Endodermal cell (in vitro differentiated cells): ENCODE data around the gene SORCS2. TPM values are rescaled to one million over a fixed set of nuclear protein-coding genes. Genes with fewer than 3 reads are reported as not detected.

ENCODE experiments used
- DNase-seq: peaks from one replicate; pipeline ENCODE4 v3.0.0-alpha.2; 2017
- H3K27ac ChIP-seq: 2 replicates; pipeline ENCODE4 v1.5.1; 2013; ENCODE audit warnings: mild to moderate bottlenecking, low read depth, low read length, moderate library complexity
- H3K27me3 ChIP-seq: 2 replicates; pipeline ENCODE4 v1.6.1; 2013; ENCODE audit warnings: mild to moderate bottlenecking, low read length, moderate library complexity; ENCODE audit not compliant: insufficient read depth, control insufficient read depth, poor library complexity, severe bottlenecking
- H3K36me3 ChIP-seq: 2 replicates; pipeline ENCODE4 v1.7.0; 2013; ENCODE audit warnings: mild to moderate bottlenecking, low read length, moderate library complexity; ENCODE audit not compliant: control insufficient read depth, insufficient read depth
- H3K4me1 ChIP-seq: one replicate; pipeline ENCODE4 v1.7.0; 2013; ENCODE audit warnings: low read length; ENCODE audit not compliant: control insufficient read depth, insufficient read depth
- H3K4me3 ChIP-seq: 2 replicates; pipeline ENCODE4 v1.5.1; 2013; ENCODE audit warnings: mild to moderate bottlenecking, low read length, moderate library complexity
- H3K9ac ChIP-seq: 2 replicates; pipeline ENCODE4 v1.6.1; 2013; ENCODE audit warnings: mild to moderate bottlenecking, low read length, moderate library complexity; ENCODE audit not compliant: poor library complexity, severe bottlenecking; ENCODE audit errors: extremely low read depth
- H3K9me3 ChIP-seq: 2 replicates; pipeline ENCODE4 v1.6.1; 2013; ENCODE audit warnings: mild to moderate bottlenecking, low read length, moderate library complexity; ENCODE audit not compliant: control insufficient read depth
- H3K27ac Mint-ChIP-seq: 2 replicates; pipeline ENCODE4 v1.8.0; 2020; ENCODE audit warnings: mixed read lengths
- H3K27me3 Mint-ChIP-seq: 2 replicates; pipeline ENCODE4 v1.8.0; 2021; ENCODE audit warnings: mild to moderate bottlenecking, mixed read lengths; ENCODE audit not compliant: insufficient read depth
- H3K36me3 Mint-ChIP-seq: 2 replicates; pipeline ENCODE4 v1.8.0; 2020; ENCODE audit warnings: low read depth, mixed read lengths
- H3K4me1 Mint-ChIP-seq: 2 replicates; pipeline ENCODE4 v1.8.0; 2020; ENCODE audit warnings: mixed read lengths
- H3K4me3 Mint-ChIP-seq: 2 replicates; pipeline ENCODE4 v1.8.0; 2020; ENCODE audit warnings: mild to moderate bottlenecking, moderate library complexity, mixed read lengths
- H3K9me3 Mint-ChIP-seq: 2 replicates; pipeline ENCODE4 v1.8.0; 2020; ENCODE audit warnings: mild to moderate bottlenecking, mixed read lengths
- WGBS, 2 experiments: methylation state at CpG; one replicate each; pipeline versions ENCODE4 v1.1.5 to v1.1.7; 2013; ENCODE audit warnings: missing lambda C conversion rate in 2 of 2, mixed read lengths in 1 of 2; ENCODE audit not compliant: insufficient coverage in 1 of 2, insufficient read length in 1 of 2; 5-methylcytosine and 5-hydroxymethylcytosine counted together
- total RNA-seq, 2 donors: library from RNA; stranded (reverse); fragmentation: NEBNext Ultra II Directional in 1 of 2; extraction: Animal tissue kit (Norgen Biotek cat#: 25700) in 1 of 2; gene quantifications; 2 replicates in 1 of 2; 3 replicates in 1 of 2; pipeline ENCODE4 v1.2.1, GENCODE V29; 2021
- TF ChIP-seq, protein P1 (sequence below): fragments of 200-600 bp; sonication (generic); conservative IDR thresholded peaks from 2 replicates; pipeline ENCODE4 v1.5.0; 2021; ENCODE audit warnings: antibody characterized with exemption, mild to moderate bottlenecking

The SORCS2 gene
- total RNA-seq, 2 donors from 2014 or later: 1.4 to 1.9 TPM

DNA sequence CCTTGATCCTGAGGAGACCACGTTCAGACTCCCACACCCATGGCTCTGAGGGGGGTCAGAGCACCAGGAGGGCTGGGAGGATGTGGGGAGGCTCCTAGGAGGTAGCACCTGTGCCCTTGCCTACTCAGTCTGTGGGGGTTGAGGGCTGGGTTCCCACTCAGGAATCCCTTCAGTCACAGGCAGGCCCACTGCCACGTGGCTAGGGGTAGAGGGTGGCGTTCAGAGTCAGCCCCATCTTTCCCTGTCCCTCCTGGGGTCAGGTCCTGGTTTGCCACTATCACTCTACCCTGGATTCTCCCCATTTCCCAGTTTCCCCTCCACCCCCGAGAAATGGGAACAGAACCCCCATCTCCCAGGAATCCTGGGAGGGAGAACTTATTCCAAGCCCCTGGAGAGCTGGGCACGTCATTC is 131.1 kb downstream of the SORCS2 start:
- Histone ChIP-seq H3K4me3 (no peak overlapping the region), H3K9ac (no peak overlapping the region), H3K27me3 (peaks cover 4% of the 10 kb centered on the region), H3K36me3 (no peaks in the 10 kb centered on the region), H3K9me3 (peaks cover 6% of the 10 kb centered on the region), H3K4me1 (no peaks in the 10 kb centered on the region), H3K27ac (no peak overlapping the region)
- H3K4me1 Mint-ChIP-seq: no peaks in the 10 kb centered on the region
- H3K27me3 Mint-ChIP-seq: peaks cover 9% of the 10 kb centered on the region
- no peaks in the 10 kb centered on the region for H3K36me3 Mint-ChIP-seq
- H3K27ac Mint-ChIP-seq: no peak overlapping the region
- DNase-seq: no peak
- 73 to 91% methylated on average over 3 to 5 of the region's 5 CpGs for WGBS, 2 experiments
- no peak overlapping the region for H3K4me3 Mint-ChIP-seq
- H3K9me3 Mint-ChIP-seq: no peaks in the 10 kb centered on the region
- TF ChIP-seq, protein P1, sequence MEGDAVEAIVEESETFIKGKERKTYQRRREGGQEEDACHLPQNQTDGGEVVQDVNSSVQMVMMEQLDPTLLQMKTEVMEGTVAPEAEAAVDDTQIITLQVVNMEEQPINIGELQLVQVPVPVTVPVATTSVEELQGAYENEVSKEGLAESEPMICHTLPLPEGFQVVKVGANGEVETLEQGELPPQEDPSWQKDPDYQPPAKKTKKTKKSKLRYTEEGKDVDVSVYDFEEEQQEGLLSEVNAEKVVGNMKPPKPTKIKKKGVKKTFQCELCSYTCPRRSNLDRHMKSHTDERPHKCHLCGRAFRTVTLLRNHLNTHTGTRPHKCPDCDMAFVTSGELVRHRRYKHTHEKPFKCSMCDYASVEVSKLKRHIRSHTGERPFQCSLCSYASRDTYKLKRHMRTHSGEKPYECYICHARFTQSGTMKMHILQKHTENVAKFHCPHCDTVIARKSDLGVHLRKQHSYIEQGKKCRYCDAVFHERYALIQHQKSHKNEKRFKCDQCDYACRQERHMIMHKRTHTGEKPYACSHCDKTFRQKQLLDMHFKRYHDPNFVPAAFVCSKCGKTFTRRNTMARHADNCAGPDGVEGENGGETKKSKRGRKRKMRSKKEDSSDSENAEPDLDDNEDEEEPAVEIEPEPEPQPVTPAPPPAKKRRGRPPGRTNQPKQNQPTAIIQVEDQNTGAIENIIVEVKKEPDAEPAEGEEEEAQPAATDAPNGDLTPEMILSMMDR: no peak

- TF ChIP-seq, protein P1: no peak
- Histone ChIP-seq H3K4me1 (no peaks in the 10 kb centered on the region), H3K9me3 (peaks cover under 1% of the 10 kb centered on the region), H3K27me3 (peaks cover 10% of the 10 kb centered on the region), H3K36me3 (no peaks in the 10 kb centered on the region), H3K4me3 (no peak overlapping the region), H3K9ac (no peak overlapping the region), H3K27ac (no peak overlapping the region)
- no peaks in the 10 kb centered on the region for H3K36me3 Mint-ChIP-seq
- no peak overlapping the region for H3K27ac Mint-ChIP-seq
- no peaks in the 10 kb centered on the region for H3K4me1 Mint-ChIP-seq
- no peak overlapping the region for H3K4me3 Mint-ChIP-seq
- peaks cover 9% of the 10 kb centered on the region for H3K27me3 Mint-ChIP-seq
- no peak for DNase-seq
- H3K9me3 Mint-ChIP-seq: no peaks in the 10 kb centered on the region
- WGBS, 2 experiments: 89 to 91% methylated on average over 10 to 16 of the region's 16 CpGs
Measured at GRCh38 chr4:7323872-7324650, 131.7 kb downstream of the SORCS2 start.

GRCh38 chr4:7324651-7325121 is 132.3 kb downstream of the SORCS2 start:
- TF ChIP-seq, protein P1: no peak
- no peak overlapping the region for H3K27ac ChIP-seq
- no peaks in the 10 kb centered on the region for H3K4me1 ChIP-seq
- DNase-seq: peak; percentile 62
- Mint-ChIP-seq H3K27me3 (peaks cover 12% of the 10 kb centered on the region), H3K4me3 (no peak overlapping the region), H3K9me3 (no peaks in the 10 kb centered on the region), H3K27ac (no peak overlapping the region), H3K4me1 (no peaks in the 10 kb centered on the region), H3K36me3 (no peaks in the 10 kb centered on the region)
- no peak overlapping the region for H3K9ac ChIP-seq
- peaks cover 16% of the 10 kb centered on the region for H3K27me3 ChIP-seq
- H3K9me3 ChIP-seq: no peaks in the 10 kb centered on the region
- no peaks in the 10 kb centered on the region for H3K36me3 ChIP-seq
- no peak overlapping the region for H3K4me3 ChIP-seq
- WGBS, 2 experiments: 84 to 85% methylated on average over 7 to 13 of the region's 13 CpGs
